ENCODE results near the gene AZU1. TPM values are rescaled to one million over a fixed set of nuclear protein-coding genes. Genes with fewer than 3 reads are reported as not detected.

AZU1 gene
- total RNA-seq, 1 donor from 2014 or later = 0.41 TPM

GRCh38 chr19:802498-803098 is 25.0 kb upstream of the AZU1 start:
- no peak for DNase-seq (ENCODE audit: extremely low spot score, unreplicated experiment)
- H3K27me3 Mint-ChIP-seq = peaks cover 6% of the 10 kb centered on the region
- H3K27ac Mint-ChIP-seq = peak overlapping the region; percentile 91
- peaks cover 25% of the 10 kb centered on the region for H3K36me3 Mint-ChIP-seq
- TF ChIP-seq CTCF (conservative IDR thresholded peaks at IDR 0.05) = no peak
- peaks cover 34% of the 10 kb centered on the region for H3K4me1 Mint-ChIP-seq (ENCODE audit: unreplicated experiment)
- H3K9me3 Mint-ChIP-seq = no peaks in the 10 kb centered on the region
- peak overlapping the region; percentile 79 for H3K4me3 Mint-ChIP-seq

GRCh38 chr19:803099-803561 is 24.5 kb upstream of the AZU1 start:
- Mint-ChIP-seq H3K27me3 (peaks cover 6% of the 10 kb centered on the region), H3K9me3 (no peaks in the 10 kb centered on the region), H3K27ac (peak overlapping the region; percentile 91), H3K36me3 (peaks cover 29% of the 10 kb centered on the region), H3K4me3 (peak overlapping the region; percentile 79), H3K4me1 (ENCODE audit: unreplicated experiment) (peaks cover 35% of the 10 kb centered on the region)
- no peak for DNase-seq (ENCODE audit: extremely low spot score, unreplicated experiment)
- TF ChIP-seq CTCF (conservative IDR thresholded peaks at IDR 0.05) = no peak

GRCh38 chr19:803686-804418 is 23.8 kb upstream of the AZU1 start:
- no peak for TF ChIP-seq CTCF (conservative IDR thresholded peaks at IDR 0.05)
- H3K4me3 Mint-ChIP-seq = peak overlapping the region; percentile 28
- H3K4me1 Mint-ChIP-seq (ENCODE audit: unreplicated experiment) = peaks cover 35% of the 10 kb centered on the region
- H3K9me3 Mint-ChIP-seq = no peaks in the 10 kb centered on the region
- H3K27ac Mint-ChIP-seq = peak overlapping the region; percentile 55
- H3K36me3 Mint-ChIP-seq = peaks cover 29% of the 10 kb centered on the region
- no peak for DNase-seq (ENCODE audit: extremely low spot score, unreplicated experiment)
- H3K27me3 Mint-ChIP-seq = peaks cover 6% of the 10 kb centered on the region

- Mint-ChIP-seq H3K9me3 (no peaks in the 10 kb centered on the region), H3K36me3 (peaks cover 23% of the 10 kb centered on the region), H3K27me3 (peaks cover 1% of the 10 kb centered on the region), H3K4me3 (no peak overlapping the region), H3K27ac (no peak overlapping the region), H3K4me1 (ENCODE audit: unreplicated experiment) (peaks cover 30% of the 10 kb centered on the region)
- no peak for DNase-seq (ENCODE audit: extremely low spot score, unreplicated experiment)
- no peak for TF ChIP-seq CTCF (conservative IDR thresholded peaks at IDR 0.05)
These were observed 23.0 kb upstream of the AZU1 start for GRCh38 chr19:804419-805165.

GRCh38 chr19:805166-805551 is 22.5 kb upstream of the AZU1 start:
- DNase-seq (ENCODE audit: extremely low spot score, unreplicated experiment) = no peak
- no peak overlapping the region for H3K27ac Mint-ChIP-seq
- no peaks in the 10 kb centered on the region for H3K9me3 Mint-ChIP-seq
- no peak for TF ChIP-seq CTCF (conservative IDR thresholded peaks at IDR 0.05)
- H3K4me3 Mint-ChIP-seq = no peak overlapping the region
- peaks cover 24% of the 10 kb centered on the region for H3K4me1 Mint-ChIP-seq (ENCODE audit: unreplicated experiment)
- peaks cover 22% of the 10 kb centered on the region for H3K36me3 Mint-ChIP-seq
- no peaks in the 10 kb centered on the region for H3K27me3 Mint-ChIP-seq
